HG02588 (cell line): ENCODE data around the gene RCOR3.
"Not testable (repeated sequence)": the region's sequence is repeated elsewhere in the genome, so short reads cannot be mapped to it uniquely, and the experiment has no call there.

ENCODE experiments used
- ATAC-seq: cut with Tn5 transposase; IDR thresholded peaks from one replicate; pipeline ENCODE4 v1.9.1; 2021; ENCODE audit warnings: mild to moderate bottlenecking, moderate library complexity; ENCODE audit not compliant: unreplicated experiment

RCOR3 gene

GRCh38 chr1:211337430-211338223 lies 78.5 kb downstream of the RCOR3 start:
- ATAC-seq, result no peak

DNA sequence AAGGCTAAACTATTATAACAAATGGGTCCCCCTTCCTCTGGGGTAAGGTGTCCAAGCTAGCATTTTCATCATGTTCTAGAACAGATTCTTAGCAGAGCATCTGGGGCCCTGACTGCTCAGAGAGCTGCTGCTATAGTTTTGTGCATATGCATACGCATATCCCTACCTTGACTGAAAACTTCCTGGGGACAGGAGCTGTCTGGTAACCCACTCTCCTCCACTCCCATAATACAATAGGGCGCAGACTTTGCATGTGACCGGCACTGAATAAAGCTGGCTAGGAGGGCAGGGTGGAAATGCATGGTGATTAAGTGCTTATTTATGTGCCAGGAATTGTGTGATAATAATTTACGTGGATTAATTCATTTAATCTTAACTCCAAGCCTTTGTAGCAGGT lies 79.1 kb downstream of the RCOR3 start:
- ATAC-seq, result no peak

GRCh38 chr1:211339631-211340041 lies 80.5 kb downstream of the RCOR3 start:
- no peak for ATAC-seq

DNA sequence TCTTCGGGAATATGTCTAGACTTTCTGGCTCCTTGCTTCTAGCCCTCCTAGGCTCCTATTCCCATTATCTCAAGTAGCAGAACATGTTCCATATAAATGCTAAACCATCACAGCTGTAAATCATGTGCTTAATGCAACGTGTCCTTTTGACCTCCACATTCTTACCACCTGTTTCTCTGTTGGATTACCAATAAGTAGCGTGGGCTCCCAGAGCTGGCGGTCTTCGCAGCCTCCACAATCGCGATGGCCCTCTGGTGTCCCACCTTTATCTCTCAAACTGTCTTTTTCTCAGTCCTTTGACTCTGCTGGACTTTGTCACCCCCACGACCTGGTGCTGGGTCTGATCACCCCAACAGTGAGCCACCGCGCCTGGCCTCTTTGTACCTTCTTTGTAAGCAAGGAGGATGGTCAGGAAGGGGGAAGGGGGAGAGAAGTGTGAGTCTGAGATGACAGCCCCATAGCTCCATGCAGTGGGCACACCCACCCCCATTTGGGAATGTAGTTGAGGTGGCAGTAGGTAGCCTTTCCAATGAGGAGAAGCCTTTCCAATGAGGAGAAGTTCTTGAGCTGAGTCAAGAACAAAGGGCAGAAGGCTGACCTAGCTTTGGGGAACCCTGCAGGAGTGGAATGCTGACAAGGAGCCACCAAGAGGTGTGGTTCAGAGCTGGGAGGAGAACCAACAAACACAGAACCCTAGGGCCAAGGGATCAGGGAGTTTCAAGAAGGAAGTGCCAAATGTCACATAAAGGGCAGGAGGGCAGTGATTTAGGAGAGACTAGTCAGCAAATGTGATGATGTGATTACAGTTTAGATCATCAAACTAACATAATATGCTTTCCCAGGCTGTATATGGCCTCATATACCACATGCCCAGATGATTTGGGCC lies 81.7 kb downstream of the RCOR3 start:
- no peak for ATAC-seq

GRCh38 chr1:211341999-211342398 lies 82.8 kb downstream of the RCOR3 start:
- ATAC-seq, result no peak

- ATAC-seq, result no peak
These were observed 84.4 kb downstream of the RCOR3 start for GRCh38 chr1:211343607-211344006.

- no peak for ATAC-seq
These were observed 85.0 kb downstream of the RCOR3 start for GRCh38 chr1:211344152-211344618.

GRCh38 chr1:211345719-211346118 lies 86.6 kb downstream of the RCOR3 start:
- ATAC-seq, result no peak

- ATAC-seq, result no peak
These were observed 88.1 kb downstream of the RCOR3 start for GRCh38 chr1:211347077-211347844.

DNA sequence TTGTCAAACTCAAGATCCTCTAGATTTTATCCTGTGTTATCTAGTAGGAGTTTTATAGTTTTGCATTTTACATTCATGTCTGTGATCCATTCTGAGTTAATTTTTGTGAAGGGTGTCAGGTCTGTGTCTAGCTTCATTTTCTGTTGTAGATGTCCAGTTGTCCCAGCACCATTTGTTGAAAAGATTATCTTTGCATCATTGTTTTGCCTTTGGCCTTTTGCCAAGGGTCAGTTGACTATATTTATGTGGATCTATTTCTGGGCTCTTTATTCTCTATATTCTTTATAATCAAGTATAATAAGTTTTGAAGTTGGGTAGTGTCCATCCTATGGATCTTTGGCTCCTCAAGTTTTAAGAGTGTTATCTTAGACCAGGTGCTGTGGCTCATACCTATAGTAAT lies 89.4 kb downstream of the RCOR3 start:
- ATAC-seq, result no peak

- no peak for ATAC-seq
These were observed 90.6 kb downstream of the RCOR3 start for GRCh38 chr1:211349741-211350140.

DNA sequence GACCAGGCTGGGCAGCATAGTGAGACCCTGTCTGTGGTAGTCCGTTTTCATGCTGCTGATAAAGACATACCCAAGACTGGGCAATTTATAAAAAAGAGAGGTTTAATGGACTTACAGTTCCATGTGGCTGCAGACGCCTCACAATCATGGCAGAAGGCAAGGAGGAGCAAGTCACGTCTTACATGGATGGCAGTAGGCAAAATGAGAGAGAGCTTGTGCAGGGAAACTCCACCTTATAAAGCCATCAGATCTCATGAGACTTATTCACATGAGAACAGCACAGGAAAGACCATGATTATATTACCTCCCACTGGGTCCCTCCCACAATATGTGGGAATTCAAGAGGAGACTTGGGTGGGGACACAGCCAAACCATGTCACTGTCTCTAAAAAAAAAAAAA lies 92.9 kb downstream of the RCOR3 start:
- not testable (repeated sequence) for ATAC-seq

GRCh38 chr1:211352465-211352864 lies 93.3 kb downstream of the RCOR3 start:
- no peak for ATAC-seq

GRCh38 chr1:211352985-211353515 lies 93.9 kb downstream of the RCOR3 start:
- peak; percentile 82 for ATAC-seq

DNA sequence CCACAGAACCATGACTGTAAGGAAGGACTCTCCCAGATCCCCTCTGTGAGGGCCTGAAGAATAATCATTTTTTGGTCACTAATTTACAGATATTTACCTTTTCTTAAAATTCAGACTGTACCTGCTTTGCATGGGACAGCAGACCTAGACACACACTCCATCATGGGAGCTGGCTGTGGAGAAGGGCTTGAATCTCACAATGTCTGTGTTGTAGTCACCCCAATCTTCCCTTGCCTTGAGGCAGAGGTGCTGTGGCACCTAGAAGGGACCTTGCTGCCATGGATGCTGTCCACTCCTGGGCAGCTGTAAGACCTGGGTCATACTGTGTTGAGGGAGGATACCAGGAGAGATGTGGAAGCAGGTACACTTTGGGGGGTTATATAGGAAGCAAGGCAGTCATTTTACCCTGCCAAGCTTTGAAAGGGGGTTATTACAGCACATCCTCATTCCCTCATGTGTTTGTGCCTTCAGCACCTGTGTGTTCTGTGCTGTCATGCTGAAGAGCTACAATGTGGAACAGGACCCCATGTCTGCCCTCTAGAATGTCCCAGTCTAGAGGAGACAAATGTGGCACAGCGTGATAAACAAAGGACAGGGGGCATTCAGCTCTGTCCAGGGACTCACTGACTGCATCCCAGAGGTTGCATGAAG lies 94.5 kb downstream of the RCOR3 start:
- ATAC-seq, result no peak

- no peak for ATAC-seq
These were observed 96.7 kb downstream of the RCOR3 start for GRCh38 chr1:211355873-211356272.

GRCh38 chr1:211356723-211357407 lies 97.7 kb downstream of the RCOR3 start:
- no peak for ATAC-seq

DNA sequence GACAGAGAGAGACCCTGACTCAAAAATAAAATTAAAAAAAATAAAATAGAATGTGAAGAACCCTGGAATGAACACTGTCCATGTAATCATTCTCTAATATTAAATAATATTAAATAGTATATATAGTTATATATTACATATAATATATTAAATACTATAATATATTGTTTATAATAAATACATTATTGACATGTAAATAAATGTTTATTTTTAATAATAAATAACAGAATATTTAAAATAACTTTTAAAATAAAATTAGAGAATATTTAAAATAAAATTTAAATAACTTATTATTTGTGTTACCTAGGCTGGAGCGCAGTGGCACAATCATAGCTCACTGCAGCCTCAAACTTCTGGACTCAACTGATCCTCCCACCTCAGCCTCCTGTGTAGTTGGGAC lies 99.5 kb downstream of the RCOR3 start:
- no peak for ATAC-seq

DNA sequence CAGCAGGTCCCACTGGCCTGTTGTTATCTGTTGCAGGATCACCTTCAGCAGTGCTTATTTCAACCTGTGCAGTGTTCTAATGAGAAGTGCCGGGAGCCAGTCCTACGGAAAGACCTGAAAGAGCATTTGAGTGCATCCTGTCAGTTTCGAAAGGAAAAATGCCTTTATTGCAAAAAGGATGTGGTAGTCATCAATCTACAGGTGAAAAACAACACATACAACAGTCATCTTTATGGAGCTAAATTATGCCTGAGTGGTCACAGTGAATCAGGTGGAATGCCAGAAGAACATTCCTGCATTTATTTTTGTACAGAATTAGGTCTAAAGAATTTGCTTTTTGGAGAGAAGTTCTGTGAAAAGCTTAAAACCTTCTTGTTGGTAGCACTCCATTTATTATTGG lies 100.7 kb downstream of the RCOR3 start:
- ATAC-seq, result no peak

DNA sequence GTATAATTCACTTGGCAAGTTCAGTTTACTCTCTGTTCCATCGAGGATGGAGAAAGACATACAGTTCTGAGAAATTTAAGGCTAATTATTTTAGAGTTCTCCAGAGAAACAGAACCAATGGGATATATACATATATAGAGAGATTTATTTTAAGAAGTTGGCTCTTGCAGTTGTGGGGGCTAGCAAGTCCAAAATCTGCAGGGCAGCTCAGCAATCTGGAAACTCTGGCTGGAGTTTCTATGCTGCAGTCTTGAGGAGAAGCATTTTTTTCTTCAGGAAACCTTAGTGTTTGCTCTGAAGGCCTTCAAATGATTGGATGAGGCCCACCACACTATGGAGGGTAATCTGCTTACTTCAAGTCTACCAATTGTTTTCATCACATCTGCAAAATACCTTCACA lies 102.0 kb downstream of the RCOR3 start:
- no peak for ATAC-seq
